Measurements from ENCODE around the gene PLPPR3.

PLPPR3 gene

GRCh38 chr19:801861-802497 is 19.8 kb downstream of the PLPPR3 start:
- no peak for DNase-seq (ENCODE audit: low read depth, low spot score)
- H3K4me3 ChIP-seq (ENCODE audit: low read length), result no peak overlapping the region

DNA sequence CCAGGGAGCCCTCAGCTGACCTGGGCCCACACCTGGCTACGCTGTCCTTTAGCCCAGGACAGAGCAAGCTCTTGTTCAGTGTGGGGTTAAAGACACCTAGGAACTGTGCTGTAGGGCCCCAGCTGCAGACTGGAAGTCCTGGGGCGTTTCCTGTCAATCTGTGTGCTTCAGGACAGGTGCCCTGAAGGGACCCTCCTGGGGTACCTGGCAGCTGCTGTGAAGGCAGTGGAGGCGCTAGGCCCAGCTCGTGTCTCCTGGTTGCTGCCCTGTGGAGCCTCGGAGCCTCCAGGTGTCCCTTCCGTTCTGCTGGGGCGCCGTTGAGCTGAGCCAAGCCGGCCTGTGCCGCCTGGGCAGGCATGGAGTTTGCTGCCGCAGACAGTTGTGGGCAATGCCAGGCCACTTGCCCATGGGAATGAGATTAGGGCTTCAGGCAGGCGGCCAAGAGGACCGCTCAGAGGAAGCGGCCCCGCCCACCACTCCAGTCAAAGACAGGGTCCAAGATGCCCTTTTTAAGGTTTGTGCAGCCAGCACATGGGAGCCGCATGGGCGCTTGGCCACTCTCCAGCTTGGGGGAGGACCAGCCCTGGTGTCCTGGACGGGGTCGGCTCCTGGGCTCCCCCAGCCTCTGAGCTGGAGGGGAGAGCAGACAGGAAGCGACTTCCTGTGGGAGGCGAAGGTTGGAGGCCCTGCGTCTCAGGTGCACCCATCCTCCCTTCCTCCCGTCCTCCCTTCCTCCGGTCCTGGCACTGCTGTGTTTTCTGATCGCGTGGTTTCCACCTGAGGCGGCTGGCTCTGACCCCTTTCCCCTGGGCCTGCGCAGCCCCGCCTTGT is 20.5 kb downstream of the PLPPR3 start:
- no peak for DNase-seq (ENCODE audit: low read depth, low spot score)
- H3K4me3 ChIP-seq (ENCODE audit: low read length), result no peak overlapping the region

DNA sequence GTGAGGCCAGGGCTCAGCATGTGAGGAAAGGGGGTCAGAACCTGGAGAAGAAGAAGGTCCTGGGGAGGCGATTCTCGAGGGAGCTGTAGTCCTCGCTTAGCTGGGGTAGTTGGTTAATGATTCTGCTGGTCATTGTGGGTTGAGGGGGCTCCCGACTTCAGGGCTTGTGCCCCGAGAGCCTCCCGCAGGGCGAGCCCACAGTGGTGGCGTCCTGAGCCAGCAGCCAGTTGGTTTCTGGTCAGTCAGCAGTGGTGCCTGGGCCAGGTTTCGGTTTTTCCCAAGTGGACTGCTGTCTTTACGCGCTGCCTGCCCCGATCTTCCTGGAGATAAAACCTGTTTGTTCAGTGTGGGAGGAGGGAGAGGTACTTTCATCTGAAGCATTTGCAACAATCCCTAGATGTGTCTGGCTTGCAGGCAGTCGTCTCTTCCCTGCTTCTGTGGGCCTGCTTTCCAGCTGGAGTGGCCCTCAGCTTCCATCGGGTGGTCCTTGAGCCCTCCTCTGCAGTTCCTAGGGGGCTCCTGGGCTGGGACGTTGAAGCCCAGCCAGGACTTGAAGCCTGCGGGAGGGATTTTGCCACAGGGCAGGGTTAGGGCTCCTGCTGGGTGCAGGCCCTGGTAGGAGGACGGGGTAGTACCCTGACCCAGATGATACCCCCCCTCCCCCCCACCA is 21.3 kb downstream of the PLPPR3 start:
- DNase-seq (ENCODE audit: low read depth, low spot score), result no peak
- no peak overlapping the region for H3K4me3 ChIP-seq (ENCODE audit: low read length)

DNA sequence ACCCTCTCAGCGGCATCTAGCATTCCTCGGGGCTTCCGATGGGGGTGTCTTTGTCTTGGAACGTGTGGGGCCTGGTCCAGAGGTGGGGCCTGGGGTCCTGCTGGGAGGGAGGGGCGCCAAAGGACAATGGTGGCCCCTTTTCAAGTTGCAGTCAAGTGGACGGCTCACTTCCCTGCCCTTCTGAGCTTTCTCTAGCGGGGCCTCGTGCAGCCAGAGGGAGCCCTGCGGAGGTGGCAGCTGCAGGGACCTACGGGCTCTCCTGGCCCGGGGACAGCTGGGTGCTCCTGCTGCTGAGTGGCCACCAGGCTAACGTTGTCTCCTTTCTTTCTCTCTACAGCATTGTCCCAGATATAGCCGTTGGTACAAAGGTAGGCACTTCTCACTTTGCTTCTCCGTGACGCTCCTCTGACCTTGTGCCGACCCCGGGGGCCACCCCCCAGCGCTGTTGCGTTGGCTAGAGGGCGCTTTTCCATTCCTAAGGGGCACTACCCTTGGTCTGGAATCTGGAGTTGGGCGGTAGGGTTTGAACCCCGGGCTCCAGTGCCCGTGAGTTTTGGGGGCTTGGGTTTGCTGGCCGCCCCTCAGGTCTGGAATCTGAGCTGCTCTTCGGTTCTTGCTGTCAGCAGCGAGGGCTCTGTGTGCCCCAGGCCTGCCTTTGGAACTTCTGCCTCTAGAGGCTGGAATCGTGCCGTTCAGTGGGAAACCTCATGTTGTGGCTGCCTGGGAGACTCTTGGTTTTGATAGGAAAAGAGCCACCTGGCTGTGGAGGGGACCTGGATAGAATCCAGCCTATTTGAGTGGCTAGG is 22.5 kb downstream of the PLPPR3 start:
- DNase-seq (ENCODE audit: low read depth, low spot score), result no peak
- H3K4me3 ChIP-seq (ENCODE audit: low read length), result peak overlapping the region; percentile 91

GRCh38 chr19:798415-799075 is 23.2 kb downstream of the PLPPR3 start:
- H3K4me3 ChIP-seq (ENCODE audit: low read length), result peak overlapping the region; percentile 91
- no peak for DNase-seq (ENCODE audit: low read depth, low spot score)

DNA sequence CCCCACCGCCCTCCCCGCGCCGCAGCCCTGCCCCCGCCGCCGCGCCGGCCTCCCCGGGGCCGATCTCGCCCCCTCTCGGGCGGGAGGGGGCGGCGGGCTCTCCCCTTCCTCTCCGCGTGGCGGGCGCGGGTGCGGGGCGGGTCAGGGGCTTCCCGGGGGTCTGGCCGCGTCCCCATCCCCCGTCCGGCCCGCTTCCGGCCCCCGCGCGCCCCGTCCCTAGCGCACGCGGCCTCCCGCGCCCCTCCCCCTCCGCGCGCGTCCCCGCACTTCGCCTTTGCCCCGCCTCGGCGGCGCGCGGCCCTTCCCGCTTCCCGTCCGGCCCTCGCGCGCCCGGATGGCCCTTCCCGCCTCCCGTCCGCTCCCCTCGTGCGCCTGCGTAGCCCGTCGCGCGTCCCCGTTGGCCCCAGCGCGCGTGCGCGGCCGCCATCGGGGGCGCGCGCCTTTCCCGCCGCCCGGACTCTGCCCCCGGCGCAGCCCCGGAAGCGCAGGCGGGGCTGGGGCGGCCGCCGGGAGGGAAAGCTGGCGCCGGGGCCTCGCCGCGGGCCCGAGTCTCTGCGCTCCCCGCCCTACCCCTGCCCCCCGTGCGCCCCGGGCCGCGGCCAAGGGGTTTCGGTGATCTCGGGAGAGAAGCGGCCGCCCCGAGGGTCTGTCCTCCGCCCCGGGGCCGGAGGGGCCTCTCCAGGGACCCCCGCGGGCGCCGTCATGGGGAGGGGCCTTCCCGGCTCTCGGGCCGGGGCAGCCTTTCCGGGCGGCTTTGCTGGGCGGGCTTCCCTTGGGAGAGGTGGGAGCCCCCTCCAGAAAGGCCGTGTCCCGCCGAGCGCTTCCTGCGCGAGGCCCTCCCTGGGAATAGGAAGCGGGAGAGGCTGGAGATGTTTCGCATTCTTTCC is 24.0 kb downstream of the PLPPR3 start:
- H3K4me3 ChIP-seq (ENCODE audit: low read length), result peak overlapping the region; percentile 91
- peak; percentile 80 for DNase-seq (ENCODE audit: low read depth, low spot score)

DNA sequence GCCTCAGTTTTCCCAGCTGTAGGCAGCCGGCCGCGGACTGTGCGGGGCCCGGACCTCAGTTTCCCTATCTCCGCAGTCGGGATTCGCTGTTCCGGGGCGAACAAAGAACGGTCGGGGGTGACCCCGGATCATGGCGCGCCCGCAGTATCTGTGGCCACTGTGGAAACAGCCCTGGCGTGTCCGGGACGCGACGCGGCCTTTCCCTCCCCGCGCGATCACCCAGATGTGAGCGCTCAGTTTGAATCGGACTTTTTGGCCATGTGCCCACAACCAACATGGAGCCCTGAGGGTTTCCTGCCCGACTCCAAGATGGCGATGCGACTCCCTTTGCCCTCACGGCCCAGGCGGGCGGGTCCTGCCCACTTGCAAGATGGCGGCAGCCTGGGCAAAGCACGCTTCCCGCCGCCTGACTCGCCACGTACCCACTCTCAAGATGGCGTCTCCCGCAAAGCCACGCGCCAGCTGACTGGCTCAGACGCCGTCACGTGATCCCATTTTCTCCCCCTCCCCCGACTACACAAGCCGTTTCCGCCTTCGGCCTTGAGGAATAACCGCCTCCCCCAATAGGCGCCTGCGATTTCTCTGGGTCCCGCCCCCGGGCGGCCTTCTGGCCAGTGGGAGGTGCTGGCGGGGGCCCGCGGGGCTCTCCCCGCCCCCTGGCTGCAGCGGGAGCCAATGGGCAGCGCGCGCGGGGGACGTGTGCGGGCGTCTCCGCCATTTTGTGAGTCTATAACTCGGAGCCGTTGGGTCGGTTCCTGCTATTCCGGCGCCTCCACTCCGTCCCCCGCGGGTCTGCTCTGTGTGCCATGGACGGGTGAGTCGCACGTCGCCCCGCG is 24.8 kb downstream of the PLPPR3 start, which contains the start of gene PTBP1:
PTBP1 (plus strand) TSS at position 761 of the 836 bp plus-strand sequence; CDS start at position 807, 46 bp downstream.
- H3K4me3 ChIP-seq (ENCODE audit: low read length), result peak within 1 kb of the TSS; percentile 91
- DNase-seq (ENCODE audit: low read depth, low spot score), result peak; percentile 100

DNA sequence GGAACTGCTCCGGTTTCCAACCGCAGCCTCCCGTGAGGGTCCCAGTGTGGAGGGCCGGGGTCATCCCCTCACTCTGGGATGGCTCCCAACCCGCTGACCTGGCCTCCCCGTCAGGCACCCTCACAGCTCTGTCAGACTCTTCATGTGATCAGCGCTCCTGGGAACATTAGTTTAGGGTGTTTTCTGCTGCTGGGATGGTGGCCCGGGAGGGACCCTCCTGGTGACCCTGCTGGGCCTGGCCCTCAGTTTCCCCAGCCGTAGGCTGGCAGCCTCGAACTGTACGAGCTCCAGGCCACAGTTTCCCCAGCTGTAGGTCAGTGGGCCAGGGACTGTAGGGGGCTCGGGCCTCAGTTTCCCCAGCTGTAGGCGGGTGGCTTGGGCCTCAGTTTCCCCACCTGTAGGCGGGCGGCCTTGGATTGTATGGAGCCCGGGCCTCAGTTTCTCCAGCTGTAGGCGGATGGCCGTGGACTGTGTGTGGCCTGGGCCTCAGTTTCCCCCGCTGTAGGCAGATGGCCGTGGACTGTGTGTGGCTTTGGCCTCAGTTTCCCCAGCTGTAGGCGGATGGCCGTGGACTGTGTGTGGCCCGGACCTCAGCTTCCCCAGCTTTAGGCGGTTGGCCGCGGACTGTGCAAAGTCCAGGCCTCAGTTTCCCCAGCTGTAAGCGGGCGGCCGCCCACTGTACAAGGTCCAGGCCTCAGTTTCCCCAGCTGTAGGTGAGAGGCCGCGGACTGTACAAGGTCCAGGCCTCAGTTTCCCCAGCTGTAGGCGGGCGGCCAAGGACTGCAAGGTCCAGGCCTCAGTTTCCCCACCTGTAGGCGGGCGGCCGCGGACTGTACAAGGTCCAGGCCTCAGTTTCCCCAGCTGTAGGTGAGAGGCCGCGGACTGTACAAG is 25.8 kb downstream of the PLPPR3 start:
- no peak for DNase-seq (ENCODE audit: low read depth, low spot score)
- H3K4me3 ChIP-seq (ENCODE audit: low read length), result peak overlapping the region; percentile 84

DNA sequence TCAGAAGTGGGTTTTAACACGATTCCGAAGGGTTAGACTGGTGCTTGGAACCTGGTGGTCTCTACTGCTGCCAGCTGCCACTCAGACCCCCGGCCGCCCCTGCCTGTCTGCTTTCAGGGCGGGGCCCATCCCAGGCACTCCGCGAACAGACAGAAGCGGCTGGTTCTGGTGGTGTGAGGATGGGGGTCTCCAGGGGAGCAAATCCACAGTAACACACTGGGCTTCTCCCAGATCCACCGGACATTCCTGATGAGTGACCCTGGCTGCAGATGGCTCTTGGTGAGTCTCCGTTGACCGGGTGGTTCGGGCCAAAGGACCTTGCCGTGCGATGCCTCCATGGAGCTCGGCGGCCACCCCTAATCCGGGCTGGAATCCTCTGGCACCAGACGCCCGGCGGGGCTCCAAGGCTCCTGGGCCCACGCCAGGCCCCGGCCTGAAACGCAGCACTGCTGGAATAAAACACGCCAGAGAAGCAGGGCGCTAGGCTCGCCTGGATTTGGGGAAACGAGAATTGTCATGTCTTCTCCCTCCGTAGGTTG is 26.6 kb downstream of the PLPPR3 start:
- DNase-seq (ENCODE audit: low read depth, low spot score), result no peak
- no peak overlapping the region for H3K4me3 ChIP-seq (ENCODE audit: low read length)

- no peak overlapping the region for H3K4me3 ChIP-seq (ENCODE audit: low read length)
- no peak for DNase-seq (ENCODE audit: low read depth, low spot score)
These were observed 27.9 kb downstream of the PLPPR3 start for GRCh38 chr19:793806-794205.

- no peak for DNase-seq (ENCODE audit: low read depth, low spot score)
- H3K4me3 ChIP-seq (ENCODE audit: low read length), result no peak overlapping the region
These were observed 29.4 kb downstream of the PLPPR3 start for GRCh38 chr19:792306-792885.

- no peak overlapping the region for H3K4me3 ChIP-seq (ENCODE audit: low read length)
- no peak for DNase-seq (ENCODE audit: low read depth, low spot score)
These were observed 30.0 kb downstream of the PLPPR3 start for GRCh38 chr19:791567-792305.

- no peak overlapping the region for H3K4me3 ChIP-seq (ENCODE audit: low read length)
- DNase-seq (ENCODE audit: low read depth, low spot score), result no peak
These were observed 30.7 kb downstream of the PLPPR3 start for GRCh38 chr19:791007-791566.

DNA sequence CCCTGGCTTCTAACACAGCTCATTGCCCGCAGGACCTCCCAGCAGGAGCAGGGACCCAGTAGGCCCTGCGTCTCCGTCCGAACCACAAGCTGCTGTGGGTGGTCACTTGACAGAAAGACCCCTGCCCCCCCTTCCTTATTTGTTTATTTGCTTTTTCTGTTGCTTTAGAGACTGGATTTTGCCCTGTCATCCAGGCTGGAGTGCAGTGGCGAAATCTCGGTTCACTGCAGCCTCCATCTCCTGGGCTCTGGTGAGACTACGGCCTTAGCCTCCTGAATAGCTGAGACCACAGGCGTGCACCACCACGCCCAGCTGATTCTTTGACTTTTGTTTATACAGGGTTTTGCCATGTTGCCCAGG is 32.1 kb downstream of the PLPPR3 start:
- DNase-seq (ENCODE audit: low read depth, low spot score), result no peak
- H3K4me3 ChIP-seq (ENCODE audit: low read length), result no peak overlapping the region

Data from Jurkat, Clone E6-1 (cell line).